BLaER1 (cell line): ENCODE results near the gene SLC35F4.
"Not testable (repeated sequence)": the region's sequence is repeated elsewhere in the genome, so short reads cannot be mapped to it uniquely, and the experiment has no call there.

Experiments
- H3K27ac ChIP-seq: shearing (Covaris generic); formaldehyde crosslinking; 2 replicates; pipeline ENCODE4 v1.8.1; 2022
- H3K27me3 ChIP-seq: shearing (Covaris generic); formaldehyde crosslinking; 2 replicates; pipeline ENCODE4 v1.8.1; 2022
- H3K36me3 ChIP-seq: shearing (Covaris generic); formaldehyde crosslinking; 2 replicates; pipeline ENCODE4 v1.8.1; 2022
- H3K4me1 ChIP-seq: shearing (Covaris generic); formaldehyde crosslinking; 2 replicates; pipeline ENCODE4 v1.8.1; 2022
- H3K4me2 ChIP-seq: shearing (Covaris generic); formaldehyde crosslinking; 2 replicates; pipeline ENCODE4 v1.8.1; 2022
- H3K4me3 ChIP-seq: shearing (Covaris generic); formaldehyde crosslinking; 2 replicates; pipeline ENCODE4 v1.8.1; 2022
- H3K9ac ChIP-seq: shearing (Covaris generic); formaldehyde crosslinking; 2 replicates; pipeline ENCODE4 v1.8.1; 2022
- H3K9me3 ChIP-seq: shearing (Covaris generic); formaldehyde crosslinking; 2 replicates; pipeline ENCODE4 v1.8.1; 2022
- H4K20me1 ChIP-seq: shearing (Covaris generic); formaldehyde crosslinking; 2 replicates; pipeline ENCODE4 v1.8.1; 2022
- Cebpa-rat ChIP-seq: shearing (Covaris generic); IDR thresholded peaks from 2 replicates; pipeline ENCODE4 v1.8.1; 2022

The SLC35F4 gene

GRCh38 chr14:57755018-57755521 is 110.8 kb downstream of the SLC35F4 start:
- TF ChIP-seq Cebpa-rat: no peak
- Histone ChIP-seq H3K4me1 (no peaks in the 10 kb centered on the region), H3K9ac (no peak overlapping the region)

DNA sequence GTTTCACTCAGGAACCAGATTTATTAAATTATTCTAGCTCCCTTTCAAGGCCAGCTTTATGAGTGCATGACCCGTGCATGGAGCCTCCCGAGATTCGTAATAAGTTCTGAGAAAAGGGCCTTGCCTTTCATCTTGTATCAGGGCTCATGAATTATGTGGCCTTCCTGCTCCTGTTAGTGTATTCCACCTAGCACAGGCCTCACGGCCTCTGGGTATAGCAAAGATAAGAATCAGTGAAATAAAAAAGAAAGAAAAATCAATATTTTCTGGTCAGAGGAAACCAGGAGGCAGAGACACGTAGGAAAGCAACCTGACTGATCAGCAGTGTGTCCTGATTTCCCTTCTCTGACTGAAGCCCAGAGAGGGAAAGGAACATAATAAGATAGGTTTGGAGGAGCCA is 111.4 kb downstream of the SLC35F4 start:
- Histone ChIP-seq H3K9ac (no peak overlapping the region), H4K20me1 (no peaks in the 10 kb centered on the region), H3K4me2 (no peak overlapping the region), H3K27me3 (no peaks in the 10 kb centered on the region), H3K4me3 (no peak overlapping the region), H3K36me3 (no peaks in the 10 kb centered on the region), H3K4me1 (no peaks in the 10 kb centered on the region), H3K9me3 (no peaks in the 10 kb centered on the region), H3K27ac (no peak overlapping the region)
- TF ChIP-seq Cebpa-rat: no peak

More at GRCh38 chr14:57755018-57755521, 110.8 kb downstream of the SLC35F4 start:
- no peaks in the 10 kb centered on the region for H3K9me3 ChIP-seq
- no peaks in the 10 kb centered on the region for H3K27me3 ChIP-seq
- no peak overlapping the region for H3K4me2 ChIP-seq
- H3K27ac ChIP-seq: no peak overlapping the region
- no peaks in the 10 kb centered on the region for H4K20me1 ChIP-seq
- no peak overlapping the region for H3K4me3 ChIP-seq
- H3K36me3 ChIP-seq: no peaks in the 10 kb centered on the region

- Histone ChIP-seq H3K9me3 (no peaks in the 10 kb centered on the region), H3K9ac (no peak overlapping the region), H3K4me2 (no peak overlapping the region), H4K20me1 (no peaks in the 10 kb centered on the region), H3K4me3 (no peak overlapping the region), H3K27me3 (no peaks in the 10 kb centered on the region), H3K27ac (no peak overlapping the region), H3K4me1 (no peaks in the 10 kb centered on the region), H3K36me3 (no peaks in the 10 kb centered on the region)
- no peak for TF ChIP-seq Cebpa-rat
These were observed 112.1 kb downstream of the SLC35F4 start for GRCh38 chr14:57753821-57754220.

- not testable (repeated sequence) for H3K27ac ChIP-seq, H3K27me3 ChIP-seq, H3K4me3 ChIP-seq, H3K9me3 ChIP-seq, H3K9ac ChIP-seq, H3K36me3 ChIP-seq, H4K20me1 ChIP-seq, H3K4me1 ChIP-seq, H3K4me2 ChIP-seq
These were observed 113.7 kb downstream of the SLC35F4 start for GRCh38 chr14:57752142-57752695.

- no peaks in the 10 kb centered on the region for H3K36me3 ChIP-seq
- no peaks in the 10 kb centered on the region for H3K9me3 ChIP-seq
- H4K20me1 ChIP-seq: no peaks in the 10 kb centered on the region
- no peaks in the 10 kb centered on the region for H3K27me3 ChIP-seq
- no peaks in the 10 kb centered on the region for H3K4me1 ChIP-seq
- TF ChIP-seq Cebpa-rat: no peak
- H3K4me2 ChIP-seq: no peak overlapping the region
- no peak overlapping the region for H3K9ac ChIP-seq
- no peak overlapping the region for H3K4me3 ChIP-seq
- no peak overlapping the region for H3K27ac ChIP-seq
These were observed 114.5 kb downstream of the SLC35F4 start for GRCh38 chr14:57751400-57751799.

DNA sequence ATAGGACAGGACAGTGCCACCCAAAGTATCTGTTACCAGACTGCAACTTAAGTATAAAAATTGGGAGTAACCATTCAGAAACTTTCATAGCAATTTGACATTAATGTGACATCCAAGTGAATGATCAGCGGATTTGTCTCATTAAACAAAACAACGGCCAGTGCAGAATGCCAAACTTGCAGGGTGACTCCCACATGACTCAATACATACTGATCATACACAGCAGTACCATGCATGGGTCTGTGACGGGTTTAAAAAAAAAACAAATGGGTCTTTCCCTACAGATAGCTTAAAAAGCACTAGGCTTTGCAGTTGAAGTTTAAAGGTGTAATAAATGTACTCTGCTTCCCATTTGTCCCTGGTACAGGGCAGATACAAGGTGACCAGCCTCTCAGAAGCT is 116.6 kb downstream of the SLC35F4 start:
- Histone ChIP-seq H3K9me3 (peaks cover 4% of the 10 kb centered on the region; the same call in 1 of the 2 replicates), H4K20me1 (no peaks in the 10 kb centered on the region), H3K4me2 (no peak overlapping the region), H3K27ac (no peak overlapping the region), H3K36me3 (no peaks in the 10 kb centered on the region), H3K4me3 (no peak overlapping the region), H3K9ac (no peak overlapping the region), H3K27me3 (no peaks in the 10 kb centered on the region), H3K4me1 (no peaks in the 10 kb centered on the region)
- no peak for TF ChIP-seq Cebpa-rat

DNA sequence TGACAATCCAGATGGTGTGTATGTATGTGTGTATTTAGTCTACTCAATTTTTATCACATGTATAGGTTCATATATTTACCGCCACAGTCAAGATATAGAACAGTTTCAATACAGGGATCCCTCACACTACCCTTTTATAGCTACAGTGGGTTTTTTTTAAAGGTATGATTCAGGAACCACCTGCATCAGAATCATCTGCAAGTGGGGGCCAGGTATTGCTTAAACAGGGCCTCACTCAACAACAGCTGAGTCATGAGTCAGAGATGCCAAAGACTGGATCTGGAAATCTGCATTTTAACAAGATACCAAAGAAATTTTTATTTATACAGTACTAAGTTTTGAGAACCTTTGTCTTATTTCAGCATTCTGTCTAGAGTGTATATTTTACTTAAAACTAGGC is 117.6 kb downstream of the SLC35F4 start:
- Histone ChIP-seq H3K27me3 (no peaks in the 10 kb centered on the region), H3K27ac (no peak overlapping the region)

GRCh38 chr14:57747036-57747435 is 118.9 kb downstream of the SLC35F4 start:
- Histone ChIP-seq H3K4me3 (no peak overlapping the region), H3K9ac (no peak overlapping the region), H3K27me3 (no peaks in the 10 kb centered on the region), H3K9me3 (peaks cover 4% of the 10 kb centered on the region; the same call in 1 of the 2 replicates), H3K4me1 (no peaks in the 10 kb centered on the region), H3K4me2 (no peak overlapping the region), H3K27ac (no peak overlapping the region), H3K36me3 (no peaks in the 10 kb centered on the region), H4K20me1 (no peaks in the 10 kb centered on the region)
- no peak for TF ChIP-seq Cebpa-rat

More for the DNA sequence above, 117.6 kb downstream of the SLC35F4 start:
- TF ChIP-seq Cebpa-rat: no peak
- H3K4me2 ChIP-seq: no peak overlapping the region
- H3K36me3 ChIP-seq: no peaks in the 10 kb centered on the region
- H3K4me3 ChIP-seq: no peak overlapping the region
- no peaks in the 10 kb centered on the region for H3K4me1 ChIP-seq
- H4K20me1 ChIP-seq: no peaks in the 10 kb centered on the region
- H3K9ac ChIP-seq: no peak overlapping the region
- H3K9me3 ChIP-seq: peaks cover 4% of the 10 kb centered on the region; the same call in 1 of the 2 replicates

- Histone ChIP-seq H3K4me2 (no peak overlapping the region), H3K9me3 (peaks cover 4% of the 10 kb centered on the region; the same call in 1 of the 2 replicates), H3K36me3 (no peaks in the 10 kb centered on the region), H3K27me3 (no peaks in the 10 kb centered on the region), H3K4me1 (no peaks in the 10 kb centered on the region), H3K27ac (no peak overlapping the region), H3K9ac (no peak overlapping the region), H4K20me1 (no peaks in the 10 kb centered on the region), H3K4me3 (no peak overlapping the region)
- TF ChIP-seq Cebpa-rat: no peak
These were observed 119.3 kb downstream of the SLC35F4 start for GRCh38 chr14:57746563-57746962.

- no peaks in the 10 kb centered on the region for H3K27me3 ChIP-seq
These were observed 126.4 kb downstream of the SLC35F4 start for GRCh38 chr14:57739516-57739915.

GRCh38 chr14:57737598-57737997 is 128.3 kb downstream of the SLC35F4 start:
- no peak for TF ChIP-seq Cebpa-rat

More at GRCh38 chr14:57739516-57739915, 126.4 kb downstream of the SLC35F4 start:
- Histone ChIP-seq H3K36me3 (no peaks in the 10 kb centered on the region), H3K4me3 (no peak overlapping the region), H3K4me2 (no peak overlapping the region), H3K27ac (no peak overlapping the region), H3K9me3 (peaks cover under 1% of the 10 kb centered on the region; the same call in 1 of the 2 replicates), H4K20me1 (no peaks in the 10 kb centered on the region), H3K9ac (no peak overlapping the region), H3K4me1 (no peaks in the 10 kb centered on the region)
- TF ChIP-seq Cebpa-rat: no peak

More at GRCh38 chr14:57737598-57737997, 128.3 kb downstream of the SLC35F4 start:
- no peak overlapping the region for H3K27ac ChIP-seq
- H3K4me3 ChIP-seq: no peak overlapping the region
- H3K9ac ChIP-seq: no peak overlapping the region
- no peaks in the 10 kb centered on the region for H3K9me3 ChIP-seq
- no peaks in the 10 kb centered on the region for H4K20me1 ChIP-seq
- H3K27me3 ChIP-seq: no peaks in the 10 kb centered on the region
- H3K36me3 ChIP-seq: no peaks in the 10 kb centered on the region
- H3K4me2 ChIP-seq: no peak overlapping the region
- no peaks in the 10 kb centered on the region for H3K4me1 ChIP-seq
